Glomerular endothelial cell (primary cell): ENCODE data around the gene UTRN. TPM values are rescaled to one million over a fixed set of nuclear protein-coding genes. Genes with fewer than 3 reads are reported as not detected.

ENCODE experiments used
- DNase-seq: peaks from one replicate; pipeline ENCODE4 v3.0.0-alpha.2; 2011; ENCODE audit warnings: low read depth, low spot score; ENCODE audit errors: extremely low read depth
- total RNA-seq: library from RNA; depleted of rRNA; stranded (reverse); fragments of >200 nt; gene quantifications from 2 replicates; pipeline ENCODE4 v1.2.3, GENCODE V29; 2015

The UTRN gene
- total RNA-seq: 316 and 335 TPM in 2 replicates

DNA sequence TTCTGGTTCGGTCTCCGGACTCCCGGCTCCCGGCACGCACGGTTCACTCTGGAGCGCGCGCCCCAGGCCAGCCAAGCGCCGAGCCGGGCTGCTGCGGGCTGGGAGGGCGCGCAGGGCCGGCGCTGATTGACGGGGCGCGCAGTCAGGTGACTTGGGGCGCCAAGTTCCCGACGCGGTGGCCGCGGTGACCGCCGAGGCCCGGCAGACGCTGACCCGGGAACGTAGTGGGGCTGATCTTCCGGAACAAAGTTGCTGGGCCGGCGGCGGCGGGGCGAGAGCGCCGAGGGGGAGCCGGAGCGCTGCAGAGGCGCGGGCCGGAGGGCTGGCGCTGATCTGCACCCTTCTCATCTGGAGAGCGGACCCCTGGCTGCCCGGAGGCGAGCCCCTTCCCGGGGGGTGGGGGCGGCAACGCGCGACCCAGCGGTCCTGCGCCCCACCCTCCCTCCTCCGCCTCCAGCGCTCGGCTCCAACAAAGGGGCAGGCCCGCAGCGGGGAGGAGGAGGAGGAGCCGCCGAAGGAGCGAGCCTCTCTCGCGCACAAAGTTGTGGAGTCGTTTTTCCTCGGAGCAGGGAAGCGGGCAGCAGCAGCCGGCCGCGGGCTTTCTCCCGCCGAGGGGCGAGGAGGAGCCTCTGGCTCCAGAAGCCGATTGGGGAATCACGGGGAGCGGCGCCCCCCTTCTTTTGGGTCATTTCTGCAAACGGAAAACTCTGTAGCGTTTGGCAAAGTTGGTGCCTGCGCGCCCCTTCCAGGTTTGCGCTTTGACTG lies at the start of gene UTRN:
UTRN (plus strand) TSS at position 553 of the 765 bp plus-strand sequence. CDS start 6,494 bp downstream, outside the sequence.
- DNase-seq: no peak

DNA sequence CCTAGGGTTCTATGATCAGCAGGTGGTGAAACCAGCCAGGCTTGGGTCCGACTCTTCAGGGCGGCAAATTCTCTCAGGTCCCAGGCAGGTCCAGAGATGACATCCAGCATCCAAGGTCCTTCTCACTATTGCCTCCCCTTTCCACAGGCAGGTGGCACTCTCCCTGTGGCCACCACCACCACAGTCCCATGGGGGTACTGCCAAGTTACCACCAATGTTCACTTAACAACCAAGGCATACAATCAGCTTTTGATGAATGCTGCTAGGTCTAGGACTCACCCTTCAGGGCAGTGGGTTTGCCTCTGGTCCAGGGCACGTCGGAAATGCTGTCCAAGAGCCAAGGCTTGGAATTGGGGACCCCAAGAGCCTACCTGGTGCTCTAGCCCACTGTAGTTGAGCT lies 40.4 kb upstream of the UTRN start:
- DNase-seq: no peak

GRCh38 chr6:144246988-144247387 lies 38.1 kb upstream of the UTRN start:
- no peak for DNase-seq

GRCh38 chr6:144248003-144248402 lies 37.1 kb upstream of the UTRN start:
- no peak for DNase-seq

GRCh38 chr6:144248476-144249301 lies 36.4 kb upstream of the UTRN start:
- DNase-seq: no peak

DNA sequence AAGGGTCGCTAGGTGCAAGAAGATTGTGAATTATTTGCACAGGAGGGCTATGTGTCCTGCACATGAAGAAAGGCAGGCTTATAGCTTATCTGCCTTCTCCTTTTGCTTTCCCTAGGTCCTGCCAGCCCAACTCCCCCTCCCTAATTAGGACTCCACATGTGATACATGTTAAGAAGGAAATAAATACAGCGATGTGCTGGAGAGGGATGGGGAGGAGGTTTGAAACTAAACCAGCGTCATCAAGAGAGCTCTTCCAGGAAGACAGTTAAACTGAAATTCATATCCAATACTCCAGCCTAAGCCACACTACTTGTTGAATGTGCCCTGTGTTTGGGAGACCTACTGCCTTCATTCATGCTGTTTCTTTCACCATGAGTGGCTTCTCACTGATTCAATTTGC lies 34.9 kb upstream of the UTRN start:
- DNase-seq: no peak

DNA sequence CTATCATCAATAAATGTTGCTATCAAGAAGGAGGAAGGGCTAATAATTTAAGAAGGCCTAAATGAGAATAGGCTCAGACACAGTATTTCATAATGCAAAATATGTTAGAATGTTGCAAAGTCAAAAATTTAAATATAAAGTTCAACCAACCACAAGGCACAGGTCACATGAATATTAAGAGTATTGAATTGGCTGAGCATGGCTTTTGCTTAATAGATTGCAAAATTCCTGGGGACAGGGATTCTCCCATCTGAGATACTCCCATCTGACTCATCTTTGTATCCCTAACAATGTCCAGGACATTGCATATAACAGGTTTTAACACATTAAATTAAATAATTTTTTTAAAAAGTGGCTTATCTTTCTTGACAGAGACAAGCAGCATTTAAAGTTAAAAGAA lies 32.9 kb upstream of the UTRN start:
- no peak for DNase-seq

- no peak for DNase-seq
Observed at GRCh38 chr6:144259986-144260385, 25.1 kb upstream of the UTRN start.

- DNase-seq: no peak
Observed at GRCh38 chr6:144262470-144263369, 22.4 kb upstream of the UTRN start.

- no peak for DNase-seq
Observed at GRCh38 chr6:144263786-144264185, 21.3 kb upstream of the UTRN start.

- no peak for DNase-seq
Observed at GRCh38 chr6:144264270-144265060, 20.7 kb upstream of the UTRN start.

- no peak for DNase-seq
Observed at GRCh38 chr6:144265061-144265357, 20.1 kb upstream of the UTRN start.

DNA sequence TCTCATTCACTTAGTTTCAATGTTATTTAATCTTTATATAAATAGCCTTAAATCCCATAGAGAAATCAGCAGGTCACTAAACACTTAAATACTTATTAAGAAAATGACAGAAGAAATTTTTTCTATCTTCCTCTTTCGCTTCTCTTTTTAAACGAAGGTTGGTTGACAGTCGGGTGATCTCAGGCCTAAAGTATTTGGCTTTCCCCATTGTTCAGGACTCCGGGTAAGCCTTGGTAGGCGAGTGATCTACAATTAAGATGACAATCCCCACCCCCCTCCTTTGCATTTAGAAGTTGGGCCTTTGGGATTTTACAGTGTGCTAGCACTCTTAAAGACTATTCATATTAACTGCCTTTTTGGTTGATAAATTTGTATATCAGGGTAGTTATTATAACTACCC lies 19.7 kb upstream of the UTRN start:
- DNase-seq: no peak

- DNase-seq: no peak
Observed at GRCh38 chr6:144266091-144266649, 19.0 kb upstream of the UTRN start.

- DNase-seq: no peak
Observed at GRCh38 chr6:144268794-144269349, 16.3 kb upstream of the UTRN start.

DNA sequence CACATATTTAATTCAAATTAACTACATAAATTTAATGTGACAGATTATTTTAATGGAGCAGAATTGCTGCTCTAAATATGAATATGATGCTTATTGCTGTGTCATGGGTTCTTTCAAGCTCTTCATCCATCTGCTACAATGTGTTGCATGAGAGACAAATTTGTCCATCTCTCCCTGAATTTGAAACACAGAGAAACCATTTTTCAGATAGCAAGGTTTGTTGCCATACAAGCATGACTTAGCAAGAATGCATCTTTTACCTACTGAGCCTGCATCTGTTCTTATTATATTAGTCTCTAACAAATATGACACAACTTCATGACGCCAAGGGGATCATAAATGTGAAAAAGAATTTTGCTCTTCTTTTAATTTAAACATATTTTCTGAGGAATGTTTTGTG lies 8.0 kb upstream of the UTRN start:
- DNase-seq: no peak

GRCh38 chr6:144277605-144278227 lies 7.4 kb upstream of the UTRN start:
- DNase-seq: no peak

DNA sequence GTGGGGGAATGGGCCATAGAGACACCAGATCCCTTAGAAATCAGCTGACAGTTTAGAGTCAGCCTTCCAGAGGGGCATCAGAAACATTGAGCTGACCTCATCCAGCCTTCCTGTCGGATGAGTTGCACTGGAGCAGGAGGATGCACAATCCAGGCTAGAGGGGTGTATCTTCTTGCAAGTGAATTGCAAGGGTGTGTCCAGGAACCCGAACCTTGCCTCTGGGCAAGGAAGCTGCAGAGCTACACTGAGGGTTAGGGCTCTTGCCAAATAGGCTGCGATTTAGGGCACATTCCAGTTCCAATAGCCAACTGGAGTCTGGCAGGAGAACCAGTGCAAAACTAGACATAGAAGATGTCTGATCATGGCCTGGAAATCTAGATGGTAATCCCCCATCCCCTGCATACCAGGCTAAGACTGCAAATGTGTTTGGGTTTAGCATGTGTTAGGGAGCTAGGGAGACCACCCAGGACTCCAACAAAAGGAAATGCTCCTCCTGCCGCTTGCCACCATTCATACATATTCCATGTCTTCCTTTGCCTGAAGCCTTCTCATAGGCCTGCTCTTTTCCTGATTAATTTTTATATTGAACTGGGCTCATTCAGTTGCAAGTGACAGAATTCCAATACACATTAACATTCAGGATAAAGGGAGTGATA lies 6.3 kb upstream of the UTRN start:
- DNase-seq: no peak
